NCI-H2171 (cell line): ENCODE results near the gene INPP5A.

Experiments used
- DNase-seq: peaks from one replicate; lab custom pipeline; 2025; lab: John Stamatoyannopoulos, UW

The INPP5A gene

DNA sequence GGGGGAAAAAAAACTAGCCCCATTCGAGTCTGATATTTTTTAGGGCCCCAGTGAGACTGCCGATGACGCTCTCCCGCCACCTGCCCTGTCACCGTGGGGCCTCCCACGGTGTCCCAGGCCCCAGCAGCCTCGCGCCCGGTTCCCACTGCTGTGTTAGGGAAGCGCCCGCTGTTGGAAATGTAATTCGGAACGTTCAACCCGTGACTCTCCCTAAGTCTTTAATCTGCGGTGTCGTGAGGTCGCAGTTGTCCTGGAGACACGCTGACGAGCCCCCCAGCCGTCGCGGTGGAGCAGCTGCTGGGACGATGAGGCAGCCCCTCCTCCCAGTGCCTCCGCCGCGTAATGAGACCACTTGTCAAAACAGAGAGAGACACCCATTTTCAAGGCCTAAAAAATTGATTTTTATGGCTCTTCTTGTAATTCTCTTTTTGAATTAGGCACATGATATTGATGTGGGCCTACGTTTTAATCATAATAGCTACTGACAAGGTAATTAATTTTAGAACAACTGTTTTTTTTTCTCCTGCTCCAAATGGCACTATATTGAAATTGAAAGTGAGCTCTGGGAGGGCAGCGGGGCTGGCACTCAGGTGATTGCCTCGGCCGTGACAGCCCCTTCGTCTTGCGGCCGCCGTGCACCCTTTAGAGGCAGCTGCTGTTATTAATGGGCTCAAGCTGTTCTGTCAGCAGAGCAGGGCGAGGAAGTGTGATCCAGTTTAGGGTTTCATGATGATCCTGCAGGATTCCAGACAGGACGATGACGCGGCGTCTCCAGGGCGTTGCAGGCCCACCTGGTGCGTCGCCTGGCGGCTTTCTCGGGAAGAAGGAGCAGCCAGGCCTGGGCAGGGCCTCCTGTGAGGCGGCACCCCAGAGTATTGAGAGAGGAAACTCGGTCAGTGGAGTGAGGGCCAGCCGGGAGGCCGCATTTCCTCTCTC is 185.1 kb downstream of the INPP5A start:
- DNase-seq: peak; percentile 72

DNA sequence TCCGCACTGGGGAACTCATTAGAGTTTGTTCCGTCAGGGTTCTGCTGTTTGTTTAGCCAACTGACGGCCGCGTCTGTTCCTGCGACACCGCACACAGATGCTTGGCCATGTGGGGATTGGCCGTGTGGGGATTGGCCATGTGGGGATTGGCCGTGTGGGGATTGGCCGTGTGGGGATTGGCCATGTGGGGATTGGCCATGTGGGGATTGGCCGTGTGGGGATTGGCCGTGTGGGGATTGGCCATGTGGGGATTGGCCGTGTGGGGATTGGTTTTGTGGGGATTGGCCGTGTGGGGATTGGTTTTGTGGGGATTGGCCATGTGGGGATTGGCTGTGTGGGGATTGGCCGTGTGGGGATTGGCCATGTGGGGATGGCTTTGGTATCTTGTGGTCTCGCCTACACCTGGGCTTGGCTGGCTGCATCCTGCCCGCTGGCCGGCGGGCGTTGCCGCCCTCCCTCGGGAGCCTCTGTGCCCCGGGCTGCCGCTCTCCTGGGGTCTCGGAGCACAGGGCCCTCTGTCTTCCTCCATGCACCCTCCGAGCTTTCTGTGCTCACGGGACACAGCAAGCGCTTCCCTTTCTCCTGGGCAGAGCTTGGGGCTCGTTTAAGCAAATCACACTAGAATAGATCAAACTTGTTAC is 185.9 kb downstream of the INPP5A start:
- peak; percentile 61 for DNase-seq

DNA sequence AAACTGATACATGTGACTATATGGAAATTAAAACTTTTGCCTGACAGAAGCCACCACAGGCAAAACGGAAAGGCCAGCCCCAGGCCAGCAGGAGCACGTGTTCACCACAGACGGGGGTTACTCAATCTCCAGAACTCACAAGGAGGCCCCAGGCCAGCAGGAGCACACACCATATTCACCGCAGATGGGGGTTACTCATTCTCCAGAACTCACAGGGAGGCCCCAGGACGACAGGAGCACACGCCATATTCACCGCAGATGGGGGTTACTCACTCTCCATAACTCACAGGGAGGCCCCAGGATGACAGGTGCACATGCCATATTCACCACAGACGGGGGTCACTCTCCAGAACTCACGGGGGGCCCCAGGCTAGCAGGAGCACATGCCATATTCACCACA is 186.9 kb downstream of the INPP5A start:
- no peak for DNase-seq

DNA sequence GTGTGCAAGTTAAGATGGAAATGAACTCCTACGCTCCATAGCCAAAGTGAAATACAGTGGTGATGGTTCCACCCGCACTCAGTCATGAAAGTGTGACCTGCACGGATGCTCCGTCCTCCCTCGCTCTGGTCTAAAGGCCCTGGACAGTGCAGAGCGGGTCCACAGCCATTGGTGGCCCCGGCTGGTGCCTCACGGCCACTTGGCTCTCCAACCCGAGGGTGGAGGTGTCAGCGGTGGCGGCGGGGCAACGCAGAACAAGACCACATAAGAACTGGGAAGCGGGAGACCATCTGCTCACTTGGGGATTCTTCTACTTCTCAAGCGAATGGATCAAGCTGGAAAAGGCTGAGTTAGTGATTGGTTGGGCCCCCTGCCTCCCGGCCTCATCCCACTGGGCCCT is 187.6 kb downstream of the INPP5A start:
- DNase-seq: no peak

DNA sequence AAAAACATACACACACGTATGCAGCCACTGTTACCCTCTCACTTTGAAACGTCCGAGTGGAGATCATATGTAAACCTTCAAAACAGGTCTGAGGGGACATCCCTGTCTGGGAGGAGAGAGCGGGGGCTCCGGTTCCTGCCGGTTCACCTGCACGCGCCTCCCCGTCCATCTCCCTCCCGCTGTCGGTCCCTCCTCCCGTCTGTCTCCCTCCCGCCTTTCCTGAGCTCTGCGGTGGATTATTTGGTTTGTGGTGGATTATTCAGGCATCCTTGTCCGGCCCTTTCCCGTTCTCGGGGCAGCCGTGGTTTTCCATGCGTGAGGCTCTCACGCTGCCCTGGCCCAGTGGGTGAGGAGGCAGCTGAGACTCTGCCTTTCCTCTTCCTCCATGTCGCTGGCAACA is 188.6 kb downstream of the INPP5A start:
- DNase-seq: no peak

DNA sequence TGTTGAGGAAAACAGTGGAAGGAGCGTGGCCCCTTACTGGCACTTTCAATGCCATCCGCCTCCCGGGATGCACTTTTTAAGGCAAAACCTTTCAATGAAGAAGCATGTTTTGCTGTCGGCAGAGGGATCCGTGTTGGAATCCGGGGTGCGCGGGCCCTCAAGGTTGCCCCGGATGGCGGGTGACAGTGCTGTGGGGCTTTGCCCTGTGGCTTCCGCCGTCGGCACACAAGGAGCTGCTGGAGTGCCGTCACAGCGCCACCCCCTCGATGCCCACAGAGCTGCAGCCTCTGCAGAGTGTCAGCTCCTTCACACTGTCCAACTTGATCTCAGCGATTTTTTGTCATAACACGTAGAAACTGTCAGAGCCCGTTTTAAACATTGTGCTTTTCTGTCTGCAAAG is 189.4 kb downstream of the INPP5A start:
- no peak for DNase-seq

DNA sequence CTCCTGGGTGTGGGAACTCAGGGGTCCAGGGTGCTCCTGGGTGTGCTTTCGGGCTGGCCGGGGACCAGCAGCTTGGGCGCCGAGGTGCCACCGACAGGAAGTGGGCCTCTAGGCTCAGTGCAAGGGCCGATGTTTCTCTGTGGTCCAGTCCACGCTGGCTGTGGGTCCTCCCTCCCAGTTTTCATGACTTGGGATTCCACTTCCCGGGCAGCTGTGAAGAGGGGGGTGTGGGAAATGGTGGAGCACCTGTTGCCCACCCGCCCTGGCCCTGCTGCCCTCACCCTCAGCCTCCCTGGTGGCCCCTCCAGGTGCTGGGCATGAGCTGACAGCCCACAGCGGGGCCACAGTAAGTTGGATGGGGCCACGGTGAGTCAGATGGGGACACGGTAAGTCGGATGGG is 189.8 kb downstream of the INPP5A start:
- no peak for DNase-seq

DNA sequence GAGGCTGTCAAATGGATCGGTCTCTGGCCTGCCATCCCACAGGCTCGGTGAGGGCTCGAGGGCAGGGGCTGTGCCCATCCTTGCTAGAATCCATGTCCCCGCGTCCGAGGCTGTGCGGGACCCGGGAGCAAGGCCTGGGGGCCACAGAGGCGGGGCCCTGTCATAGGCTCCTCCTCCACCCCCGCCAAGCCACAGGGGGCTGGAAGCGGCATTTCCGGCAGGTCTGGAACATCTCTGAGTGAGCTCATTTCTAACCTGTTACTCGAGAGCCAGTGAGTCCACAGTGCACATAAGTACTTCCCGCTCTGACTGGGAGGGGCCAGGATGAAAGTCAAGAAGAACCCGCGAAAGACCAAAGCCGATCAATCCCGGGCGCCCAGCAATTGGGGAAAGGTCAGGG is 190.7 kb downstream of the INPP5A start:
- DNase-seq: no peak

DNA sequence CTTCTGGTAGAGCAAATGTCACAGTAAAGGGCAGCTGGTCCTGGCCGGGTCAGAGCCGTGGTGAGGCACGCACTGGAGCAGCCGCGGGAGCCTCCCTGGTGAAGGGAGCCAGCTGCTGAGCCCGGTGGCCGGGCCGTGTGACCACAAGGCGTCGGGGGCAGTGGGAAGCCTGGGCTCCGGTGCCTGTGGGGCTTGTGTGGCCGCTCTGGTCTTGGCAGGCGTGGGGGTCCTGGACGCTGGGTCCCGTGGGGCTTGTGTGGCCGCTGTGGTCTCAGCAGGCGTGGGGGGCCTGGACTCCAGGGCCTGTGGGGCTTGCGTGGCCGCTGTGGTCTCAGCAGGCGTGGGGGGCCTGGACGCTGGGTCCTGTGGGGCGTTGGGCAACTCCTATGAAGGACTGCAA is 191.2 kb downstream of the INPP5A start:
- no peak for DNase-seq

DNA sequence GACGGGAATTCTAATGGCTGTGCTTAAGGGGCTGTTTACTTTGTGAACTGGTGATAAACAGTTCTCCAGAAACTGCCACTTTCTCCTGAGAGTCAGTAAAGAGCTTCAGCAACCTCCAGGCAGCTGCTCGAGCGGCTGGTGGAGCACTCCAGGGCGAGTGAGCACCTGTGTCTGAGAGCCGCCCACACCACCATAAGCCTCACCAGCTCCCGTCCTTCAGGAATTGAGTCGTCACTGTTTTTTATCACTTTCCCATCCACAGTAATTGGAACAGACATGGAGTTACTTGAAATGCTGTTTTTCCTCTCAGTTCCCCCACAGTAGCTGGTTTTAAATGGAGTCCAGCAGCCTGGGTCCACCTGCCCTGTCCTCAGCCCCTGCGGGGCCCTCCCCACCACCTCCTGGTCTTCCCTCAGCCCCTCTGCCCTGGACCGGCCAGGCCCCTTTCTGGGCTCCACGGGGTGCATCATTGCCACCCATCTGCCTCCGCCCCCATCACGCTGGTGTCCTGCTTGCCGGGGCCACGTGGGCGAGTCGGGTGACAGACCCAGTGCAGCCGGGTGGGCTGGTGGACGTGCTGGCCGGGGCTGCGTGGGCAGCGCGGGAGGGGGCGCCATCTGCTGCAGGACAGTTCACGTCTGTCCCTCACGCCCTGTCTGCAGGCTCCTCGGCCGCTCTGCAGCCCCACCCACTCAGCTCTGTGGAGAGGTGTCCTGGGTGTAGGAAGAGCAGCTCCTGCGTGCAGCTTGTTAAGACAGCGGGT is 192.4 kb downstream of the INPP5A start:
- no peak for DNase-seq

DNA sequence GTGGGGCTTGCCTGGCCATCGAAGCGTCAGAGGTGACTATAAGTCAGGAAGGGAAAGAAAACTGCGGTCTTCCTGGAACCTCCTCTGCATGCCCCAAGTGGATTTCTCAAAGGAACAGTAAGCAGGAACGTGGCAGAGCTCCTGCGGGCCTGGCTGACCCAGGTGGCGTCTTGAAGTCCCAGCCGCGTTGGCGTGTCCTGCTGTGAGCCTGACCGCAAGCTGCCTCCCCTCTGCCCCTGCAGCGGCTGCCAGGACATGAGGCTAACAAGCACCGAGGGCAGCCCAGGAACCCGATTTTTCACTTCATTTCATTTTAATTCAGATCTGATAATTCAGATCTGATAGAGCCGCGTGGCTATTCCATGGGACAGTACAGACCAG is 193.0 kb downstream of the INPP5A start:
- DNase-seq: no peak

DNA sequence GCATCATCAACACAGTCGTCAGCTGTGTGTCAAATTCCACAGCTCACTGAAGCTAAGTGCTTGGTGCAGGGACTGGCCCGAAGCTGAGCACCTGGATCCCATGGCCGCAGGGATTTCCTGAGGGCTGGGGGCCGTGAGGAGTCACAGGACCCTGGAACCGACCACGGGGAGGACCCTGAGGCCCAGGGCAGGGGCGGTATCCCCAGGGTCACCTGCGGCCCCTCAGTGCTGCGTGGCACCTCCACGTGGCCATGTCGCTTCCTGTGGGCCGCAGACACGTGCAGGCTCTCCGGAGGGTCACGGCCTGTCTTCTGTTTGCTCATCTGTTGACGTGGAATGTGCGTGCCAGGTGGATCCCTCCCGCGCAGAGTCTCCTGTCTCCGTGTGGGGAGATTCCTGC is 194.9 kb downstream of the INPP5A start:
- DNase-seq: no peak

DNA sequence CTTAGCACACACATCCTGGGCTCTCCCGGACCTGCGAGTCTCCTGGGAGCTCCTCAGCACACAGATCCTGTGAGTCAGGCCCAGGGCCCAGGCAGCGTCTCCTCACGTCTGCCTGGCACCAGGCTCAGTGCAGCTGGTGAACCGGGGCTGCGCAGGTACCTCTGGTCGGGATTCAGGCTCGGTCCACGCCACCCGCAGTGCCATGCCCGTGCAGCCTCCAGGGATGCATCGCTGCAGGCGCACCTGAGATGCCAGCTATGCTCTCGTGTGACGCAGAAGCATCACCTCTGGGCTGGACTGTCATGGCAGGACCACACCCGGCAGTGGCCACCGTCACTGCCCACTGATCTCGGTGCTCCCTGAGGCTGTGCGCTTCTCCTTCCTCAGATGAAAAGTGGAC is 196.3 kb downstream of the INPP5A start:
- DNase-seq: no peak

DNA sequence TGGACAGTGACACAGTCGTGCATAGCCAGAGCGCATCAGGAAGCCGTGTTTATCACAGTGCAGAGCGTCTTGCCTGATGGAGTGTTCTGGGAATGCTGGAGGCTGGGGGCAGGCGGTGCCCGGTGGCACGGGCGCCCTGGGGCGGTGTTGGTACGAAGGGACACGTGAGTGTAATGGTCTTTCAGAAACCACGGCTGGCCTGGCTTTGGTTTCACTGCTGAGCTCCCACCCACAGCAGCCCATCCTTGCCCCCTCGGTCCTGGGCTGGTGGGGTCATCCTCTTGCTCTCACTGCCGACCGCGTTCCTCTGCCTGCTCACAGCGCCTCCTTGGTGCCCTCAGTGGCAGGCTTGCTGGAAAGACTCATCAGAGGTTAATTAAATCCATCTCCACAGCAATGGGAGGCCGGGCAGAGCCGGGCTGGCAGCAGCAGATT is 197.8 kb downstream of the INPP5A start:
- no peak for DNase-seq

DNA sequence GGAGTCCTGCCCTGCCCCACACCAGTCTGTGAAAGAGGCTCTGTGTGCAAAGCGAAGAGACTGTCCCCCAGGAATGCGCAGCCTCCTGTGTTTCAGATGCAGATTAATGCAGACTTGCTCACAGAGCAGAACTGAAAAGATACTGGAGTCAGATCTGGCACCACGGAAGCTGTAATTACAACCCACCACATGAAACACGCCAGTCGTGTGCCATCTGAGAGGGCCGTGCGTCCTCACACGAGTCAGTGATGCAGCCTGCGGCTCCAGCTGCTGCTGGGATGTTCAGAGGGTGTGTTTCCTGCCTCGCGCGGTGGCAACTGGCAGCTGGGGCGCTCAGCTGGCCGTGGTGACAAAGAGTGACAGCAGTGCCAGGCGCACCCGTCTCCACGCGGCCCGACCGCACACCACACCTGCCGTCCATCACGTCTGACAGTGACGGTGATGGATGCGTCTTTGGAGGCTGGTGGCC is 198.4 kb downstream of the INPP5A start:
- no peak for DNase-seq

DNA sequence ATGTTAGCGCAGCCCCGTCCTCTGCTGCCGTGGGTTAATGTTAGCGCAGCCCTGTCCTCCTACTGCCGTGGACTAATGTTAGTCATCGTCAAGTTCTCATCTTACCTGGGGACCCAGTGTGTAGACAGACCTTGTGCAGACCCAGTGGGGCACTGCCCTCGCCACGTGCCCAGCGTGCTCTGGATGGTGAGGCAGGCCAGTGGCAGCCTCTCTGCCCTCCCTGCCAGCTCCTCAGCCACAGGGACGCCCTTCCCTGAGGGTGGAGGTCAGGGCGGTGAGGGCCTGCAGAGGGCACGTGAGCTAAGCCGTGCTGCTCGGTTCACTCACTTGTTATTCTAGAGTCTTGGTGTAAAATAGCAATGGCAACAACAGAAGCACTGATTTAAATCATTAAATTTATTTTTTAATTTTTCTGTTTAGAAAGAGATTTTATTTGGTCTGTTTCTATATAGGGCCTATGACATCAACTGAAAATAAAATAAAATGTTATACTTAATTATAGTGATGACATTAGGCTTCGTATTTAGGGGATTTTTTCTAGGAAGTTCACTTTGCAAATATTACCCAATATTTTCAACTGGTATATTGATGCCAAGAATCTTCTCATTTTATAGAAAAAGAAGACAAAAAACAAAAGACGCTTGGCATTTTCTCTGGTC is 199.9 kb downstream of the INPP5A start:
- DNase-seq: no peak

DNA sequence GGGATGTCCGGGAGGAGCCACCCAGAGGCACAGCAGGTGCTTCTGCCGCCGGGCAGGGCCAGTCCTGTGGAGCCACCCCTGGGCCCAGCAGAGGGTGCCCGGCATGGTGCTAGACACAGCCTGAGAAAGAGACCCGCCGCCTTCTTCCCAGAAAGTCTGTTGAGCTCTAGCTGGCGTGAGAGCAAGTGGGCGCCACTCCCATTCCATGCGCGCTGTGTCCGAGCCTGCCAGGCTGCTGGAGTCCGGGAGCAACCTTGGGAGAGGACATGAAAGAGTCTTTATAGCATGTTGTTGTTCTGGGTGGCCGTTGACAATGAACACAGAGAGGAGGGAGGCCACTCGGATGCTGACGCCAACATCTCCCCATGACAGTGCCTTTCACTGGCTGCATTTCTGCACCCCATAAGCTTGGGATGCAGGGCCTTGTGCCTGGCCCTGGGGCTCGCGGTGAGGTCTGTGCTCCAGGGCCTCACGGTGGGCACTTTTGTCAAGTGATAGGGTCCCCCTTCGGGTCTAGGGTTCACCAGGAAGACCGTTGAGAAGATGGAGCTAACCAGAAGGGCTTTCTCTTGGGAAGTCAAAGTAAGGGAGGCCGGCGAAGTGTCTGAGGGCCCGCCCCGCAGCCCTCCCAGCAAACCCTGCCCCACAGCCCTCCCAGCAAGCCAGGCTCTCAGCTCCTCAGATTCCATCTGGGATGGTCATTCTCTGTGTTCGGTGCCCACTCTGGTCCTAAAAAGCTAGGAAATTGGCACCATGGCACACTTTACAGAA is 201.1 kb downstream of the INPP5A start:
- no peak for DNase-seq

DNA sequence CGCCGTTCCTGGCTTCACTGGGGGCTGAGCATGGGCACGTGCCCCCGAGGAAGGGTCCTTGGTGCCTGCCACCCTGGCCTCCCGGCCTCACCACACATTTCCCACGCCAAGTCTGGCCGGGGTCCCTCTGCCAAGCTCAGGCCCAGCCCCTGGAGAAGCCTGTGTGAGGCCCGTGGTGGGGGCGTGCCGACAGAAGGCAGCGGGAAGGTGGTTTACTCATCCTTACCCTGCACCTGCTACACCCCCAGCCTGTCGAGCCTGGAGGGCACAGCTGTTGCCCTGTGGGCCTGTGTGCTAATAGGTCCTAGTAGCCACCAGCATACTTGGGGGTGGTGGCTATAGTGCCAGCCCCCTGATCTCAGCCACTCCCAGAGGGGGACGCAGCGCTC is 201.6 kb downstream of the INPP5A start:
- no peak for DNase-seq

DNA sequence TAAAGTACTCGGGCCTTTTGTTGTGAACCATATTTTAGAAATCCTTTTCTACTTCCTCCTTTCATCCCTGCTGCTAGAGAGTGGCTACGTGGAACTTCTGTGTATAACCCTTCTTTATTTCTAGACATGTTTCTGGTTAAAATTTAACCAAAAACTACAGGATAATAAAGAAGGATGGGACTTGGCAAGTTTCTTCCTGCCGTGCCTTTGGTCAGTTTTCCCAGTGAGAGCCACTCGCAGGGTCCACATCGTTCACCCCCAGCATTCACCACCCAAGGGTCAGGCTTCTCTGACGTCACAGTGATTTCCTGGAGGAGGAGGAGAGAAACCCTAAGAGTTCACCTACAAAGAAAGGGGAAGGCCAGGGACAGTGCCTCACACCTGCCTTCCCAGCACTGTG is 203.0 kb downstream of the INPP5A start:
- DNase-seq: no peak

DNA sequence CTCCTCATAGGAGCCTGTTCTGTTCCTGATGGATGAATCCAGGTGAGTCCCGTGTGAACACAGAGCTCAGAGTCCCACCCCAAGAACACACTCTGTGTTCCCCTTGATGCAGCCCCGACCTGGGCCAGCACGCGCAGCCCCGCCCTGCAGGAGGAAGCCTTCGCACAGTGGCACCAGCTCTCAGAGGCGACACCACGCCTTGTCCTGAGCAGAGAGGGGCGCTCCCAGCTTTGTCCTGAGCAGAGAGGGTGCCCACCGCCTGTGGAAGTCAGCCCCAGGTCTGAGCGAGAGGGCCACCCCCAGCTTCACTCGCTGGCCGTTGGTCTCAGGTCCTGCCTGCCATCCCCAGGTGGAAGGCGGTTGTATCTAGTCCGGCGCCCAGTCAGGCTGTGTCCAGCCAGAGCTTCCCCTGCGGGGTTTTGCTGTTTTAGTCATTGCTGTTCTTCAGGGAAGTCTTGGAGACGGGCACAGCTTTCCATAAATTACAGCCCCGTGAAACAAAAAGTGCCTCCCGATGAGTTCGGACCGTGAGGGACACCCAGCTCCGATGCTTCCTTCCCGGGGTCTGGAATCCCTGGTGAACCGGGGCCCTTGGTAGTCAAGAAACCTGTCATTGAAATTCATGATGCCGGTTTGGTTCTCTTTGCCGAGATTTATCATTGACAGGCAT is 204.7 kb downstream of the INPP5A start:
- DNase-seq: no peak

DNA sequence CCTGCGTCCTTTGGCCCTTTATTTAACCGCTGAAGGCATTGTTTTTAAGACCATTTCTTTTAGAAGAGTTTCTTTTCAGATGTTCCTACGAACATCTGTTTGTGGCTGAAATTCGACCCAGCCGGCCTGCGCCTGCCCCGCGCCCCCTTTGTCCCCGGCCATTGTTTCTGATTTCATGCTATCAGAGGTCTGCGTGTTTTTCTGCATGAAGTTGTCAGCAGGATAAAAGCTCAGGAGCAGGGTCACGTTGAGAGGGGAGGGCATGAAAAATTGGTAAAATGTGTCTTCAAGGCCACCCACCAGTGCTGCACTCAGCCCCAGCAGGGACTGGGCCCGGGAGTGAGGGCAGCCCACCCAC is 205.2 kb downstream of the INPP5A start:
- DNase-seq: no peak
